Ovary (tissue), 3 donors: ENCODE measurements around the gene CTNNBIP1.

ENCODE experiments used
- EP300 ChIP-seq: sonication (generic); formaldehyde crosslinking; IDR thresholded peaks from one replicate; pipeline ENCODE4 v1.6.1; 2017; ENCODE audit warnings: antibody characterized with exemption
- POLR2A ChIP-seq: fragments of 450-650 bp; IDR thresholded peaks from one replicate; pipeline ENCODE4 v1.6.1; 2017; ENCODE audit warnings: antibody characterized with exemption, mild to moderate bottlenecking, moderate library complexity
- TF ChIP-seq, protein P1 (sequence below), 3 donors: fragments of 450-650 bp in 2 of 3; fragments of 200-600 bp in 1 of 3; IDR thresholded peaks; one replicate each; pipeline versions ENCODE4 v1.5.1 to v1.8.0; 2016 to 2022; ENCODE audit warnings: antibody characterized with exemption in 3 of 3, mild to moderate bottlenecking in 1 of 3
- donor health status: DM: no; HTN: no; CAD: no.

GRCh38 chr1:9808459-9808858 lies 101.6 kb downstream of the CTNNBIP1 start:
- TF ChIP-seq, protein P1, sequence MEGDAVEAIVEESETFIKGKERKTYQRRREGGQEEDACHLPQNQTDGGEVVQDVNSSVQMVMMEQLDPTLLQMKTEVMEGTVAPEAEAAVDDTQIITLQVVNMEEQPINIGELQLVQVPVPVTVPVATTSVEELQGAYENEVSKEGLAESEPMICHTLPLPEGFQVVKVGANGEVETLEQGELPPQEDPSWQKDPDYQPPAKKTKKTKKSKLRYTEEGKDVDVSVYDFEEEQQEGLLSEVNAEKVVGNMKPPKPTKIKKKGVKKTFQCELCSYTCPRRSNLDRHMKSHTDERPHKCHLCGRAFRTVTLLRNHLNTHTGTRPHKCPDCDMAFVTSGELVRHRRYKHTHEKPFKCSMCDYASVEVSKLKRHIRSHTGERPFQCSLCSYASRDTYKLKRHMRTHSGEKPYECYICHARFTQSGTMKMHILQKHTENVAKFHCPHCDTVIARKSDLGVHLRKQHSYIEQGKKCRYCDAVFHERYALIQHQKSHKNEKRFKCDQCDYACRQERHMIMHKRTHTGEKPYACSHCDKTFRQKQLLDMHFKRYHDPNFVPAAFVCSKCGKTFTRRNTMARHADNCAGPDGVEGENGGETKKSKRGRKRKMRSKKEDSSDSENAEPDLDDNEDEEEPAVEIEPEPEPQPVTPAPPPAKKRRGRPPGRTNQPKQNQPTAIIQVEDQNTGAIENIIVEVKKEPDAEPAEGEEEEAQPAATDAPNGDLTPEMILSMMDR (IDR thresholded peaks at IDR 0.05): no peak
- no peak for TF ChIP-seq POLR2A
- no peak for TF ChIP-seq EP300
